ENCODE results near the gene NDUFA13. TPM values are rescaled to one million over a fixed set of nuclear protein-coding genes. Genes with fewer than 3 reads are reported as not detected.

The NDUFA13 gene
- total RNA-seq, 1 experiment from 2014 or later = 489 TPM

- Histone ChIP-seq H3K14ac (ENCODE audit: insufficient read depth, low read length) (no peak overlapping the region), H3K56ac (ENCODE audit: insufficient read length, low read depth, low read length) (no peak overlapping the region), H3K23me2 (ENCODE audit: insufficient read length, low read depth, low read length, poor library complexity, severe bottlenecking) (no peaks in the 10 kb centered on the region), H2BK120ac (ENCODE audit: low read depth, low read length, poor library complexity, severe bottlenecking) (no peak overlapping the region), H2BK15ac (ENCODE audit: low read depth, low read length) (no peak overlapping the region), H3T11ph (ENCODE audit: low read length) (no peak overlapping the region), H3K79me1 (ENCODE audit: insufficient read depth, low read depth, low read length, poor library complexity, severe bottlenecking) (no peaks in the 10 kb centered on the region), H4K91ac (ENCODE audit: insufficient read length, low read depth, low read length) (no peak overlapping the region), H2BK12ac (ENCODE audit: insufficient read length, low read depth, low read length) (no peak overlapping the region), H3K9ac (ENCODE audit: extremely low read depth, insufficient read length, low read length) (no peak overlapping the region), H2BK20ac (ENCODE audit: low read depth, low read length, poor library complexity, severe bottlenecking) (no peak overlapping the region), H2AFZ (ENCODE audit: low read length) (no peak overlapping the region), H4K20me1 (ENCODE audit: control insufficient read depth, insufficient read depth, insufficient read length) (no peaks in the 10 kb centered on the region), H4K5ac (ENCODE audit: insufficient read length, low read depth, low read length) (no peak overlapping the region), H3K4me2 (ENCODE audit: insufficient read depth, insufficient read length, low read length) (no peak overlapping the region), H3K79me2 (ENCODE audit: insufficient read depth, low read length) (no peaks in the 10 kb centered on the region), H3K23ac (ENCODE audit: insufficient read length, low read depth, low read length) (no peak overlapping the region), H2BK5ac (ENCODE audit: insufficient read length, low read length) (no peak overlapping the region), H3K4ac (ENCODE audit: low read depth, low read length) (no peak overlapping the region), H3K18ac (ENCODE audit: insufficient read length, low read depth, low read length) (no peak overlapping the region), H2AK5ac (ENCODE audit: insufficient read length, low read length) (no peak overlapping the region), H3K27me3 (ENCODE audit: insufficient read depth, low read length) (no peaks in the 10 kb centered on the region), H3K27ac (ENCODE audit: insufficient read length, low read depth, low read length) (no peak overlapping the region), H3K4me1 (ENCODE audit: insufficient read depth, low read length) (no peaks in the 10 kb centered on the region), H3K9me3 (ENCODE audit: control insufficient read depth, low read depth, low read length) (no peaks in the 10 kb centered on the region), H4K8ac (replicated peaks; ENCODE audit: insufficient read length, low read depth, low read length) (no peak overlapping the region)
- no peak for DNase-seq
- peak overlapping the region in 1 of 3 experiments; percentile 1; a peak in 2 of 7 replicates for H3K27ac Mint-ChIP-seq
- no peaks in the 10 kb centered on the region; the same call in 1 of the 2 replicates for H3K27me3 Mint-ChIP-seq (ENCODE audit: low read depth)
- no peaks in the 10 kb centered on the region for H3K9me3 Mint-ChIP-seq
- WGBS (ENCODE audit: extremely low coverage, insufficient read length, low lambda C conversion rate) = 100% methylated on average over 1 of the region's 18 CpGs
- no peak for TF ChIP-seq CTCF (conservative IDR thresholded peaks at IDR 0.05)
- H3K36me3 Mint-ChIP-seq (ENCODE audit: insufficient read depth in 1 of 3, low read depth in 3 of 3) = peaks cover 42 to 93% (median 85%) of the 10 kb centered on the region in 3 experiments
- peaks cover 0 to 4% of the 10 kb centered on the region in 2 experiments; a peak in 1 of 4 replicates for H3K4me1 Mint-ChIP-seq
- H3K4me3 Mint-ChIP-seq = no peak overlapping the region
Observed at GRCh38 chr19:19502808-19503602, 13.0 kb upstream of the NDUFA13 start.

All from H9 (cell line).